GM18858 (cell line): Measurements from ENCODE around the gene RXFP4.
A peak's percentile ranks its signal among the peaks of the same experiment; 100 is the strongest.
"Not testable (repeated sequence)": the region's sequence is repeated elsewhere in the genome, so short reads cannot be mapped to it uniquely, and the experiment has no call there.

Experiments used
- ATAC-seq: cut with Tn5 transposase; IDR thresholded peaks from one replicate; pipeline ENCODE4 v1.9.1; 2021; ENCODE audit not compliant: unreplicated experiment

Gene RXFP4

GRCh38 chr1:155940993-155941844 is at the start of gene RXFP4:
RXFP4 (plus strand) TSS chr1:155941638; CDS start chr1:155941710, 72 bp downstream.
- no peak for ATAC-seq

- no peak for ATAC-seq
These were observed 48.6 kb upstream of the RXFP4 start for GRCh38 chr1:155892796-155893195.

- no peak for ATAC-seq
These were observed 47.9 kb upstream of the RXFP4 start for GRCh38 chr1:155893389-155894142.

- not testable (repeated sequence) for ATAC-seq
These were observed 45.8 kb upstream of the RXFP4 start for GRCh38 chr1:155895617-155896016.

- ATAC-seq: not testable (repeated sequence)
These were observed 45.0 kb upstream of the RXFP4 start for GRCh38 chr1:155896476-155896875.

- ATAC-seq: no peak
These were observed 43.7 kb upstream of the RXFP4 start for GRCh38 chr1:155897746-155898145.

GRCh38 chr1:155898888-155899287 is 42.5 kb upstream of the RXFP4 start:
- ATAC-seq: no peak

- ATAC-seq: no peak
These were observed 41.8 kb upstream of the RXFP4 start for GRCh38 chr1:155899683-155900082.

GRCh38 chr1:155900161-155900560 is 41.3 kb upstream of the RXFP4 start:
- no peak for ATAC-seq

- no peak for ATAC-seq
These were observed 37.2 kb upstream of the RXFP4 start for GRCh38 chr1:155904261-155904660.

GRCh38 chr1:155909894-155910293 is 31.5 kb upstream of the RXFP4 start:
- ATAC-seq: no peak

GRCh38 chr1:155910621-155911121 is 30.8 kb upstream of the RXFP4 start:
- ATAC-seq: no peak

- ATAC-seq: peak; percentile 41
These were observed 30.0 kb upstream of the RXFP4 start, which contains the start of gene RIT1 for GRCh38 chr1:155911156-155912055. RIT1 (minus strand) TSS chr1:155911349; CDS start chr1:155910761, 588 bp downstream.

- no peak for ATAC-seq
These were observed 29.3 kb upstream of the RXFP4 start for GRCh38 chr1:155912056-155912536.

GRCh38 chr1:155913969-155914757 is 27.3 kb upstream of the RXFP4 start:
- no peak for ATAC-seq

GRCh38 chr1:155918660-155919059 is 22.8 kb upstream of the RXFP4 start:
- ATAC-seq: no peak

- ATAC-seq: no peak
These were observed 21.6 kb upstream of the RXFP4 start for GRCh38 chr1:155919801-155920200.

- ATAC-seq: no peak
These were observed 20.7 kb upstream of the RXFP4 start for GRCh38 chr1:155920717-155921116.

GRCh38 chr1:155925506-155925905 is 15.9 kb upstream of the RXFP4 start:
- no peak for ATAC-seq

GRCh38 chr1:155929057-155929456 is 12.4 kb upstream of the RXFP4 start:
- ATAC-seq: no peak
